HepG2 (cell line): Measurements from ENCODE around the gene TMCC1. TPM values are rescaled to one million over a fixed set of nuclear protein-coding genes. Genes with fewer than 3 reads are reported as not detected.
A peak's percentile ranks its signal among the peaks of the same experiment; 100 is the strongest.

Experiments
- ATRX ChIP-seq: sonication (generic); formaldehyde crosslinking; IDR thresholded peaks from 2 replicates; pipeline ENCODE4 v1.4.0; 2020; ENCODE audit warnings: missing genetic modification reagents, borderline replicate concordance
- CENPBD1 ChIP-seq: sonication (generic); formaldehyde crosslinking; IDR thresholded peaks from 2 replicates; pipeline ENCODE4 v1.8.0; 2022; ENCODE audit warnings: missing genetic modification reagents, low read depth, mild to moderate bottlenecking, borderline replicate concordance
- ETV5 ChIP-seq: IDR thresholded peaks from 2 replicates; pipeline ENCODE4 v1.6.1; 2018; ENCODE audit warnings: missing biosample characterization, missing genetic modification reagents, inconsistent platforms, borderline replicate concordance
- FOXP4 ChIP-seq: sonication (generic); formaldehyde crosslinking; IDR thresholded peaks from 2 replicates; pipeline ENCODE4 v1.4.0; 2020; ENCODE audit warnings: missing genetic modification reagents
- HDAC6 ChIP-seq: fragments of 200-600 bp; sonication (generic); IDR thresholded peaks from 2 replicates; pipeline ENCODE4 v1.7.0; 2017; ENCODE audit warnings: mild to moderate bottlenecking, antibody characterized with exemption, low read length, low read depth
- HMG20A ChIP-seq: IDR thresholded peaks from 2 replicates; pipeline ENCODE4 v1.6.1; 2016; ENCODE audit warnings: borderline replicate concordance
- HOXA5 ChIP-seq: sonication (generic); formaldehyde crosslinking; IDR thresholded peaks from 2 replicates; pipeline ENCODE4 v1.4.0; 2020; ENCODE audit warnings: missing genetic modification reagents
- JARID2 ChIP-seq: sonication (generic); formaldehyde crosslinking; IDR thresholded peaks from 2 replicates; pipeline ENCODE4 v1.8.1; 2023; ENCODE audit warnings: missing genetic modification reagents, inconsistent platforms; ENCODE audit not compliant: insufficient replicate concordance
- NCOA5 ChIP-seq: sonication (generic); formaldehyde crosslinking; IDR thresholded peaks from 2 replicates; pipeline ENCODE4 v1.4.0; 2020; ENCODE audit warnings: missing genetic modification reagents
- NRL ChIP-seq: sonication (generic); formaldehyde crosslinking; IDR thresholded peaks from 2 replicates; pipeline ENCODE4 v1.5.0; 2020; ENCODE audit warnings: missing genetic modification reagents, mild to moderate bottlenecking, moderate library complexity, borderline replicate concordance
- RARA ChIP-seq: IDR thresholded peaks from 2 replicates; pipeline ENCODE4 v1.6.1; 2016; ENCODE audit warnings: missing genetic modification reagents, missing compliant biosample characterization
- RFX5 ChIP-seq: IDR thresholded peaks from 2 replicates; pipeline ENCODE4 v1.6.1; 2011; ENCODE audit warnings: low read depth, low read length, improper control_type of control experiment
- SNAPC2 ChIP-seq: sonication (generic); formaldehyde crosslinking; IDR thresholded peaks from 2 replicates; pipeline ENCODE4 v1.8.1; 2022; ENCODE audit warnings: mild to moderate bottlenecking, missing genetic modification reagents
- SOX13 ChIP-seq, 3 experiments: fragments of 450-650 bp in 1 of 3; sonication (generic) in 1 of 3; formaldehyde crosslinking in 1 of 3; IDR thresholded peaks in 2 of 3; conservative IDR thresholded peaks in 1 of 3; 2 replicates each; pipeline versions ENCODE4 v1.5.0 to v1.6.1; 2016 to 2020; ENCODE audit warnings: antibody characterized with exemption in 1 of 3, mild to moderate bottlenecking in 1 of 3, missing compliant biosample characterization in 1 of 3, missing genetic modification reagents in 1 of 3, moderate library complexity in 1 of 3
- TGIF2 ChIP-seq: IDR thresholded peaks from 2 replicates; pipeline ENCODE4 v1.6.1; 2016; ENCODE audit warnings: control low read depth, missing compliant biosample characterization
- WIZ ChIP-seq: sonication (generic); formaldehyde crosslinking; IDR thresholded peaks from 2 replicates; pipeline ENCODE4 v1.5.1; 2020; ENCODE audit warnings: mild to moderate bottlenecking, missing genetic modification reagents
- ZNF251 ChIP-seq: sonication (generic); formaldehyde crosslinking; IDR thresholded peaks from 2 replicates; pipeline ENCODE4 v1.9.0; 2021; ENCODE audit warnings: mild to moderate bottlenecking, missing genetic modification reagents
- ZNF274 ChIP-seq: sonication (generic); formaldehyde crosslinking; IDR thresholded peaks from 2 replicates; pipeline ENCODE4 v1.5.1; 2020; ENCODE audit warnings: mild to moderate bottlenecking, missing genetic modification reagents
- ZNF296 ChIP-seq: sonication (generic); formaldehyde crosslinking; conservative IDR thresholded peaks from 2 replicates; pipeline ENCODE4 v1.5.0; 2020; ENCODE audit warnings: mild to moderate bottlenecking, missing genetic modification reagents
- ZNF468 ChIP-seq: sonication (generic); formaldehyde crosslinking; IDR thresholded peaks from 2 replicates; pipeline ENCODE4 v1.8.0; 2022; ENCODE audit warnings: mild to moderate bottlenecking, moderate library complexity, missing genetic modification reagents
- ZNF737 ChIP-seq: sonication (generic); formaldehyde crosslinking; IDR thresholded peaks from 2 replicates; pipeline ENCODE4 v1.5.0; 2020; ENCODE audit warnings: missing genetic modification reagents, mild to moderate bottlenecking, borderline replicate concordance
- polyA plus RNA-seq, 8 experiments: library from polyadenylated mRNA; depleted of rRNA in 3 of 8; stranded (reverse) in 7 of 8; unstranded in 1 of 8; fragments of >200 nt; fragmentation: Illumina TruSeq in 4 of 8; extraction: Trizol in 4 of 8; gene quantifications; 2 replicates each; pipeline versions ENCODE4 v1.2.1 to v1.2.3, GENCODE V29; 2011 to 2016; ENCODE audit warnings: low read depth in 4 of 8, missing spikeins in 1 of 8, mixed read lengths in 1 of 8; ENCODE audit not compliant: insufficient read depth in 1 of 8
- total RNA-seq, 5 experiments: library from RNA; depleted of rRNA; stranded (reverse); fragments of >200 nt; fragmentation: Illumina TruSeq; extraction: Trizol; gene quantifications; 2 replicates each; pipeline ENCODE4 v1.2.3, GENCODE V29; 2016; ENCODE audit warnings: low read depth in 1 of 5
- TF ChIP-seq, protein P1 (sequence below): sonication (generic); formaldehyde crosslinking; IDR thresholded peaks from 2 replicates; pipeline ENCODE4 v1.5.0; 2020; ENCODE audit warnings: mild to moderate bottlenecking, missing genetic modification reagents

TMCC1 gene
- total and polyA plus RNA-seq, 2 of the 13 experiments (the other 11 are each of a cell fraction or from before 2014, with no cell fraction given), result 12.1 to 264 TPM

DNA sequence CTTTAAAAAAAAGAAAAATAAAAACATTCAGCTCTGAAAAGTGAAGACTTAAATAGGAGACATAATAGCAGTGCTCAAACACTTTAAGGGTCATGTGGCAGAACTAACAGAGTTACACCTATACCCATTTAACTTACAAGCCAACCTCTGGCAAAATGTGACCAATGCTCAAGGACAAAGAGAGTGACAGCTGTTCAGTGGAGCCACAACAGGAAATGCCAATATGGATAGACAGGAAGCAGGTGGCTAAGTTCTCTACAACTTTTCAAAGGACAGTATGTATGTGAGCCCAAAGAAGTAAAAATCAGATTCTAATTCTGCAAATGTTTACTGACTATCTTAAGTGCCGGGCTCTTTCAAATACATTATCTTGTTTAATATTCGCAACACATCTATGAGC is 3.4 kb downstream of the TMCC1 start (continued):
- no peak for TF ChIP-seq HDAC6
- no peak for TF ChIP-seq ATRX (CRISPR knock-in tag)
- no peak for TF ChIP-seq CENPBD1 (CRISPR knock-in tag)
- TF ChIP-seq SNAPC2, result no peak
- no peak for TF ChIP-seq ZNF468 (CRISPR knock-in tag)
- TF ChIP-seq HMG20A (CRISPR knock-in tag), result peak; percentile 57; the same call in 1 of the 2 replicates
- TF ChIP-seq FOXP4 (CRISPR knock-in tag), result peak; percentile 64; the same call in 1 of the 2 replicates
- TF ChIP-seq ETV5 (CRISPR knock-in tag), result peak; percentile 85
- TF ChIP-seq ZNF296 (CRISPR knock-in tag), result no peak
- no peak for TF ChIP-seq NRL
- no peak for TF ChIP-seq WIZ
- peak; percentile 51; the same call in 1 of the 2 replicates for TF ChIP-seq TGIF2
- no peak for TF ChIP-seq HOXA5
- TF ChIP-seq NCOA5 (CRISPR knock-in tag), result no peak
- TF ChIP-seq RFX5, result no peak
- TF ChIP-seq SOX13 (IDR thresholded peaks at IDR 0.05), result no peak
- TF ChIP-seq SOX13 (CRISPR knock-in tag; conservative IDR thresholded peaks at IDR 0.05 in 1 of 2, IDR thresholded peaks at IDR 0.05 in 1 of 2), result peak in 1 of 2 experiments; percentile 29; a peak in 1 of 4 replicates
- TF ChIP-seq JARID2, result no peak
- no peak for TF ChIP-seq ZNF737 (CRISPR knock-in tag)
- peak; percentile 40; the same call in 1 of the 2 replicates for TF ChIP-seq RARA (CRISPR knock-in tag)
- TF ChIP-seq ZNF251 (CRISPR knock-in tag), result no peak
- no peak for TF ChIP-seq ZNF274 (CRISPR knock-in tag)
- TF ChIP-seq, protein P1, sequence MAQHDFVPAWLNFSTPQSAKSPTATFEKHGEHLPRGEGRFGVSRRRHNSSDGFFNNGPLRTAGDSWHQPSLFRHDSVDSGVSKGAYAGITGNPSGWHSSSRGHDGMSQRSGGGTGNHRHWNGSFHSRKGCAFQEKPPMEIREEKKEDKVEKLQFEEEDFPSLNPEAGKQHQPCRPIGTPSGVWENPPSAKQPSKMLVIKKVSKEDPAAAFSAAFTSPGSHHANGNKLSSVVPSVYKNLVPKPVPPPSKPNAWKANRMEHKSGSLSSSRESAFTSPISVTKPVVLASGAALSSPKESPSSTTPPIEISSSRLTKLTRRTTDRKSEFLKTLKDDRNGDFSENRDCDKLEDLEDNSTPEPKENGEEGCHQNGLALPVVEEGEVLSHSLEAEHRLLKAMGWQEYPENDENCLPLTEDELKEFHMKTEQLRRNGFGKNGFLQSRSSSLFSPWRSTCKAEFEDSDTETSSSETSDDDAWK (CRISPR knock-in tag), result no peak
